NT2/D1 (cell line): ENCODE measurements around the gene RELT.

ENCODE experiments used
- SUZ12 ChIP-seq: IDR thresholded peaks from 2 replicates; pipeline ENCODE4 v1.6.1; 2011; ENCODE audit not compliant: insufficient read length, insufficient read depth; ENCODE audit errors: extremely low read depth
- ZNF274 ChIP-seq: IDR thresholded peaks from 2 replicates; pipeline ENCODE4 v1.6.1; 2011; ENCODE audit warnings: mild to moderate bottlenecking, low read depth, low read length

DNA sequence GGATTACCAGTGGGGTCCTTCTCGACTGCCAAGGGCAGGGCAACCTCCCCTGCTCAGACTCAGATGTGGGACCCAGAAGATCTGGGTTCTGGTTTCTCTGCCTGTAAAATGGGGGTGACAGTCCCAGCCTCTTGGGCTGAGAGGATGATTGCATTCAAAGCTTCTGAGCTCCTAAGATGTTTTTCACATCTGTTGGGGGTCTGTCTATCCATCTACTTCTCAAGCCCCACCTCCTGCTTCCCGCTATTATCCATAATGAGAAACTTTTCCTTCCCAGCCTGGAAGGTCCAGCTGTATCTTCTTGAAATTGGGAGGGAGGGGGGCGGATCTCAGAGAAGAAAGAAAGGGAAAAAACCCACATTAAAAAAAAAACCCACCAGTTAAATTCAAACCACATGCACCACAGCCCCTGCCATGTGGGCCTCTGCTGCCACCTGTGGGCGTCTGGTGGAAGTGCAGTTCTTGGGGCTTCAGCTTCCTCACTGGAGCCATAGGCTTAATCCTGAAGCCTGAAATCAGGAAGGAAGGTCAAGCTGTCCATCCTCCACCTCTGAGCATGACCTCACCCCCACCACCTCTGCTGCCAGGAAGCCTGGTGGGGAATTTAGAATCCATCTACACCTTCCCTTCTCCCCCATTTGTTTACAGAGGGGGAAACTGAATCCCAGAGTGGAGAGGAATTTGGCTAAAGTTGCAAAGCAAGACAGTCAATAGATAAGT lies 40.8 kb upstream of the RELT start:
- no peak for TF ChIP-seq ZNF274
- no peak for TF ChIP-seq SUZ12
